Fibroblast of skin of left biceps (primary cell): ENCODE measurements around the gene NR2F6.

Experiments
- DNase-seq, 2 experiments: peaks; one replicate each; pipeline ENCODE4 v3.0.0-alpha.2; 2013; ENCODE audit warnings: low read depth in 2 of 2

Gene NR2F6

GRCh38 chr19:17237747-17238706, 7.7 kb downstream of the NR2F6 start:
- no peak for DNase-seq

GRCh38 chr19:17236811-17237543, 8.7 kb downstream of the NR2F6 start:
- no peak for DNase-seq

GRCh38 chr19:17235971-17236777, 9.5 kb downstream of the NR2F6 start:
- no peak for DNase-seq

GRCh38 chr19:17235300-17235970, 10.3 kb downstream of the NR2F6 start:
- DNase-seq = peak in 1 of 2 experiments; percentile 15

- no peak for DNase-seq
Observed at GRCh38 chr19:17234911-17235299, 10.8 kb downstream of the NR2F6 start.

GRCh38 chr19:17232258-17232657, 13.5 kb downstream of the NR2F6 start:
- no peak for DNase-seq

GRCh38 chr19:17229890-17230289, 15.8 kb downstream of the NR2F6 start:
- DNase-seq = no peak

- DNase-seq = no peak
Observed at GRCh38 chr19:17227798-17228367, 17.8 kb downstream of the NR2F6 start.

- peak; percentile 83 to 87 for DNase-seq
Observed at GRCh38 chr19:17226002-17226933, 19.5 kb downstream of the NR2F6 start, which contains the start of gene OCEL1. TSS of gene OCEL1 (plus strand) at chr19:17226226. CDS start at chr19:17226248, 22 bp downstream.

GRCh38 chr19:17225053-17225452, 20.7 kb downstream of the NR2F6 start:
- DNase-seq = no peak

GRCh38 chr19:17220207-17220758, 25.4 kb downstream of the NR2F6 start:
- no peak for DNase-seq

GRCh38 chr19:17219286-17219685, 26.4 kb downstream of the NR2F6 start:
- no peak for DNase-seq

- no peak for DNase-seq
Observed at GRCh38 chr19:17216058-17216670, 29.6 kb downstream of the NR2F6 start.

GRCh38 chr19:17215127-17215971, 30.4 kb downstream of the NR2F6 start, which contains the start of gene USE1:
TSS of gene USE1 (plus strand) at chr19:17215357. CDS start at chr19:17215406, 49 bp downstream.
- peak; percentile 72 to 75 for DNase-seq

- no peak for DNase-seq
Observed at GRCh38 chr19:17214508-17215126, 31.1 kb downstream of the NR2F6 start.

GRCh38 chr19:17213334-17213733, 32.4 kb downstream of the NR2F6 start:
- DNase-seq = no peak
